HG02623 (cell line): ENCODE data around the gene ZNG1F.
"Not testable (repeated sequence)": the region's sequence is repeated elsewhere in the genome, so short reads cannot be mapped to it uniquely, and the experiment has no call there.

Source experiments
- ATAC-seq: cut with Tn5 transposase; IDR thresholded peaks from one replicate; pipeline ENCODE4 v1.9.1; 2021; ENCODE audit warnings: moderate library complexity; ENCODE audit not compliant: unreplicated experiment

The ZNG1F gene

DNA sequence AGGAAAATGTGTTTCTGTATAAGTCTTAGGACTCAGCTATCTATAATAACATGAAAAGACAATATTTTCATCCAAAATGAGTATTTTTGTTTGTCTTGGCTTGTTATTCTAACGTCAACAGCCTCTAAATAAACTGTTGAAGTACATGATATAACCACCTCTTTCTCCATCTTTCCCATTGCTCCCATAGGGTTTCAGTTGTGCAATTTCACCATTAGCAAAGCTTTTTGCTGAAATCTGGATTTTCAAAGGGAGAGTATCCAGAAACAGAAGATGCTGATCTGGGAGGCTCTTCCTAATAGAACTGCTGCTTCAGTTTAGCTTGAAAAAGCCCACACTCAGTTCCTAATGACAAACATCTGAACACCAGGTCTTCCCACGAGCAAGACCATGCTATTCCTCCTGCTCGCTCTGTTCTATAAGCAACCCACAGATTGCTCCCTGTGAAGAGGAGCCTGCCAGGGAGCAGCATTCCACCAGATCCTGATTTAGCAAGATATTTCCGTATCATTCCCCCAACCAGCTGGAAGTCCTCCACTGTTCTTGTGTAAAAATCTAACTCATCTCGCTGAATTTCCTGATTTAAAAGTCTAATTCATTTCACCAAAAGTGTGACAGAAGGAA lies 101.8 kb downstream of the ZNG1F start:
- ATAC-seq, result not testable (repeated sequence)

GRCh38 chr9:41086685-41087084 lies 102.4 kb downstream of the ZNG1F start:
- not testable (repeated sequence) for ATAC-seq

DNA sequence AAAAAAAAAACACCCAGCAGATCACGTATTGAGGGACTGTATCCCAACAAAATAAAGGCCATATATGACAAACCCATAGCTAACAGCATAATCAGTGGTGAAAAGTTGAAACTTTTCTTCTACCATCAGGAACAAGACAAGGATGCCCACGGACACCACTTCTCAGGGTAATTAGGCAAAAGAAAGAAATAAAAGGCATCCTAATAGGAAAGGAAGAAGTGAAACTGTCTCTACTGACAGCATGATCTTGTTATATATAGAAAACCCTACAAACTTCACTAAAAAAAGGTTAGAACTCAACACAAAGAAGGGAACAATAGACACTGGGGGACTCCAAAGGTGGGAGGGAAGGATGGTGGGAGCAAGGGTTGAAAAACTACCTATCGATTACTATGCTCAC lies 102.9 kb downstream of the ZNG1F start:
- ATAC-seq, result peak; percentile 44

- not testable (repeated sequence) for ATAC-seq
Measured at GRCh38 chr9:41082358-41082757, 106.8 kb downstream of the ZNG1F start.
